KOPT-K1 (cell line): ENCODE data around the gene WFDC2.
"Not testable (repeated sequence)": the region's sequence is repeated elsewhere in the genome, so short reads cannot be mapped to it uniquely, and the experiment has no call there.

Experiments
- H3K27ac ChIP-seq: fragments of 200-600 bp; sonication (generic); 2 replicates; pipeline ENCODE4 v1.5.1; 2016; ENCODE audit warnings: antibody characterized with exemption, mild to moderate bottlenecking, low read depth, low read length; ENCODE audit not compliant: poor library complexity, severe bottlenecking
- H3K36me3 ChIP-seq: fragments of 200-600 bp; sonication (generic); 2 replicates; pipeline ENCODE4 v1.5.1; 2017; ENCODE audit warnings: antibody characterized with exemption, mild to moderate bottlenecking, low read length, moderate library complexity; ENCODE audit not compliant: insufficient read depth
- H3K9me3 ChIP-seq: fragments of 200-600 bp; sonication (generic); 2 replicates; pipeline ENCODE4 v1.5.1; 2017; ENCODE audit warnings: antibody characterized with exemption, low read length, mild to moderate bottlenecking; ENCODE audit not compliant: insufficient read depth, poor library complexity, severe bottlenecking

The WFDC2 gene

GRCh38 chr20:45467172-45467571 is 2.4 kb upstream of the WFDC2 start:
- Histone ChIP-seq H3K27ac (no peak overlapping the region), H3K36me3 (no peaks in the 10 kb centered on the region)

GRCh38 chr20:45467861-45468260 is 1.7 kb upstream of the WFDC2 start:
- no peaks in the 10 kb centered on the region for H3K9me3 ChIP-seq
- H3K36me3 ChIP-seq, result no peaks in the 10 kb centered on the region
- H3K27ac ChIP-seq, result no peak overlapping the region

More at GRCh38 chr20:45467172-45467571, 2.4 kb upstream of the WFDC2 start:
- no peaks in the 10 kb centered on the region for H3K9me3 ChIP-seq

GRCh38 chr20:45470262-45470931 is 844 bp downstream of the WFDC2 start:
- no peak overlapping the region for H3K27ac ChIP-seq
- H3K36me3 ChIP-seq, result no peaks in the 10 kb centered on the region
- no peaks in the 10 kb centered on the region for H3K9me3 ChIP-seq

DNA sequence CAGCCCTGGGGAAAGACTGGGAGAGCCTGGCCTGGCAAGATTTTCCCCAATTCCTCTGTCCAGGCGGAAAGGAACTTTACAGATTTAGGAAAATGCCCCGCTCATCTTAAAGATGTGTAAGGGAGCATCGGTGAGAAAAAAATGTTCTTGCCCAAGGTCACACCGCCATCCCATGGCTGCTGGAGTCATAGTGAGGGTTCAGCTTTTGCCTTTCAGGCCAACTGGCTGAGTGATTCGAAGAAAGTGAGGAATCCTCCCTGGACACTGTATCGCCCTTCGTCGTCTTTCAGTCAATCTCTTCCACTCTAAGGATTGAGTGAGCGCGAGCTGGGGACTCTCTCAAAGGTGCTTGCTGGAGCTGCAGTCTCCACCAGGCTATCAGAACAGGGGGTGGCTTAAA is 1.4 kb downstream of the WFDC2 start:
- Histone ChIP-seq H3K36me3 (no peaks in the 10 kb centered on the region), H3K27ac (no peak overlapping the region), H3K9me3 (no peaks in the 10 kb centered on the region)

DNA sequence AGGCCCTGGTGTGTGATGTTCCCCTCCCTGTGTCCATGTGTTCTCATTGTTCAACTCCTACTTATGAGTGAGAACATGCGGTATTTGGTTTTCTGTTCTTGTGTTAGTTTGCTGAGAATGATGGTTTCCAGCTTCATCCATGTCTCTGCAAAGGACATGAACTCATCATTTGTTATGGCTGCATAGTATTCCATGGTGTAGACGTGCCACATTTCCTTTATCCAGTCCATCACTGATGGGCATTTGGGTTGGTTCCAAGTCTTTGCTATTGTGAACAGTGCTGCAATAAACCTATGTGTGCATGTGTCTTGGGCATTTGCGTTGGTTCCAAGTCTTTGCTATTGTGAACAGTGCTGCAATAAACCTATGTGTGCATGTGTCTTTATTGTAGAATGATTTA is 2.7 kb downstream of the WFDC2 start:
- not testable (repeated sequence) for H3K9me3 ChIP-seq, H3K27ac ChIP-seq, H3K36me3 ChIP-seq

DNA sequence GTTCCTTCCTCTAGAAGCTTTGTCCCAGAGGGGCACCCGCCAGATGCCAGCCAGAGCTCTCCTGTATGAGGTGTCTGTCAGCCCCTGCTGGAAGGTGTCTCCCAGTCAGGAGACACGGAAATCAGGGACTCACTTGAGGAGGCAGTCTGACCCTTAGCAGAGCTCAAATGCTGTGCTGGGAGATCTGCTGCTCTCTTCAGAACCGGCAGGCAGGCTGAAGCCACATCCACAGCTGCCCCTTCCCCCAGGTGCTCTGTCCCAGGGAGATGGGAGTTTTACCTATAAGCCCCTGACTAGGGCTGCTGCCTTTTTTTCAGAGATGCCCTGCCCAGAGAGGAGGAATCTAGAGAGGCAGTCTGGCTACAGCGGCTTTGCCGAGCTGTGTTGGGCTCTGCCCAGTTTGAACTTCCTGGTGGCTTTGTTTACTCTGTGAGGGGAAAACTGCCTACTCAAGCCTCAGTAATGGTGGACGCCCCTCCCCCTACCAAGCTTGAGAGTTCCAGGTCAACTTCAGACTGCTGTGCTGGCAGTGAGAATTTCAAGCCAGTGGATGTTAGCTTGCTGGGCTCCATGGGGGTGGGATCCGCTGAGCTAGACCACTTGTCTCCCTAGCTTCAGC is 8.1 kb downstream of the WFDC2 start:
- H3K27ac ChIP-seq, H3K9me3 ChIP-seq, H3K36me3 ChIP-seq: not testable (repeated sequence)

DNA sequence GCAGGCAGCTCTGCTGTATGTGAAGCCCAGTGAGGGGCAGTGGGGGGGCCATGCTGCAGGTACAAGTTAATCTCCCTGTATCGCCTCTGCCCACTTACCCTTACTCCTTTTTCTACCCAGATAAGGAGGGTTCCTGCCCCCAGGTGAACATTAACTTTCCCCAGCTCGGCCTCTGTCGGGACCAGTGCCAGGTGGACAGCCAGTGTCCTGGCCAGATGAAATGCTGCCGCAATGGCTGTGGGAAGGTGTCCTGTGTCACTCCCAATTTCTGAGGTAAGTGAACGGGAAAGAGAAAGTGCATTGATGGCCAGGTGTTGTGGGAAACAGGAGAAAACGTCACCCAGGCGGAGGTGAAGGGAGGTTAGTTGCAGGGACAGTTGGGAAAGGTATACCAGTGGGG is 10.3 kb downstream of the WFDC2 start:
- H3K27ac ChIP-seq, result no peak overlapping the region
- H3K9me3 ChIP-seq, result no peaks in the 10 kb centered on the region
- H3K36me3 ChIP-seq, result no peaks in the 10 kb centered on the region

GRCh38 chr20:45484676-45485075 is 15.1 kb downstream of the WFDC2 start:
- H3K36me3 ChIP-seq, result no peaks in the 10 kb centered on the region
- H3K27ac ChIP-seq, result no peak overlapping the region
- H3K9me3 ChIP-seq, result no peaks in the 10 kb centered on the region

DNA sequence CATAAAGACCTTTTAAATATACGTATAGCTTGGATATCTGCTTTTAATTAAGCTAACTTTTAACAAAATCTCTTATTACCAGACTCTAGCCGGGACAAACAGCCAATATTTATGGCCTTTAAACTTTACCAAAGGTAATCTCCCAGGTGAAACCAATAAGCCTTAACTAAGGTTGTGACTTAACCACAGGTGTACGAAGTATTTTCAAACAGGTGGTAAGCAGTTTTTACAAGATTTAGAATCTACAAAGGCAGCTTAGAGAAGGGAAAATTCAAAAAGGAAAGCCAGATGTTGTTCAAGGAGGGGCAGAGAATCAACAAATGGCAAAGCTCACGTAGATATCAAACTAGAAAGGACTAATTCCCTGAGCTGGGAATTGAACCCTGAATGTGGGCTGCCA is 15.8 kb downstream of the WFDC2 start:
- no peaks in the 10 kb centered on the region for H3K36me3 ChIP-seq
- no peaks in the 10 kb centered on the region for H3K9me3 ChIP-seq
- H3K27ac ChIP-seq, result no peak overlapping the region

DNA sequence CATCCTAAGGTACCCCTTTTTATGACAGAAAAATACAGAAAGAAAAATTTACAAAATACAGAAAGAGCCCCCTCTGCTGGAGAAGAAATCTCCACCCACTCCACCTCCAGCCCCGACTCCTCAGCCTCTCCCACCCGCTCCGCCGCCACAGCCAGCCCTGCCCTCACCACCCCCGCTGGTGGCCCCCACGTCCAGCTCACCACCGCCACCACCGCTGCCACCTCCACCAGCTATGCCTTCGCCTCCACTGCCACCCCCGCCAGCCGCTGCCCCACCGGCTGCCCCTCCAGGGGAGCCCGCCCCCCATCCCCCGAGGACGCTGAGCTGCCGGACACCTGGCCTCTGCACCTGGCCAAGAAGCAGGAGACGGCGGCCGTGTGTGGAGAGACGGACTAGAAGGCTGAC is 17.7 kb downstream of the WFDC2 start:
- Histone ChIP-seq H3K36me3 (no peaks in the 10 kb centered on the region), H3K9me3 (no peaks in the 10 kb centered on the region), H3K27ac (no peak overlapping the region)

DNA sequence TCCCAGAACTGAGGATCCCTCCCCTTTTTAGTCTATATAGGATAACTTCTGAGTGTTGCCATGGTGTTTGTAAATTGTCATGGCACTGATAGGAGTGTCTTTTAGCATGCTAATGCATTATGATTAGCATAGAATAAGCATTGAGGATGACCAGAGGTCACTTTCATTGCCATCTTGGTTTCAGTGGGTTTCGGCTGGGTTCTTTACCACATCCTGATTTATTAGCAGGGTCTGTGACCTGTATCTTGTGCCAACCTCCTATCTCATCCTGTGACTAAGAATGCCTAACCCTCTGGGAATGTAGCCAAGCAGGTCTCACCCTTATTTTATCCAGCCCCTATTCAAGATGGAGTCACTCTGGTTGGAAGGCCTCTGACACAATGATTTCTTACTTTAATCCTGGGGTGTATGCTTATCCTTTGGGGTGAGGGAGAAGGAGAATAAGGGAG is 19.6 kb downstream of the WFDC2 start:
- no peaks in the 10 kb centered on the region for H3K9me3 ChIP-seq
- H3K27ac ChIP-seq, result no peak overlapping the region
- no peaks in the 10 kb centered on the region for H3K36me3 ChIP-seq

- H3K36me3 ChIP-seq, result no peaks in the 10 kb centered on the region
- no peak overlapping the region for H3K27ac ChIP-seq
- no peaks in the 10 kb centered on the region for H3K9me3 ChIP-seq
These were observed 26.0 kb downstream of the WFDC2 start for GRCh38 chr20:45495501-45495941.

GRCh38 chr20:45496166-45496565 is 26.6 kb downstream of the WFDC2 start:
- Histone ChIP-seq H3K27ac (no peak overlapping the region), H3K36me3 (no peaks in the 10 kb centered on the region), H3K9me3 (no peaks in the 10 kb centered on the region)

DNA sequence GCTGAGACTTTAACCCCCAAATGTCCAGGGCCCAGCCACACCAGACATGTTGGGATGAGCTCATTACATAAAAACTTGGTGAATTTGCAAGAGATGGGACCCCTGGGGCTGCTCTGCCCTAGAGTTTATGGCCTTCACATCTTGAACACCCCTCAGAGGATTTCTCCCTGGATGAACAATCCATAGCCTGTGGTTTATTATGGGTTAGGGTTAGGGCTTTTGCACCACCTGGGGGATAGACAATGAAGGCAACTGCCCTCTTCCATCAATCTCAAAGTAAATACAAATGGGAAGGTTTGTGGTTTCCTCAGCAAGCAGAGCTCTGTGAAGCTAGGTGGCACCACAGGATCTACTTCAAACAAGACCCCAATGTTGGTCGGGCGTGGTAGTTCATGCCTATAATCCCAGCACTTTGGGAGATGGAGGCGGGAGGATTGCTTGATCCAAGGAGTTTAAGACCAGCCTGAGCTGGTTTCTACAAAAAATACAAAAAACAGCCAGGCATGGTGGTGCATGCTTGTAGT is 28.5 kb downstream of the WFDC2 start:
- Histone ChIP-seq H3K9me3 (no peaks in the 10 kb centered on the region), H3K27ac (no peak overlapping the region)

GRCh38 chr20:45500022-45500421 is 30.5 kb downstream of the WFDC2 start:
- no peaks in the 10 kb centered on the region for H3K9me3 ChIP-seq

More for the DNA sequence above, 28.5 kb downstream of the WFDC2 start:
- no peaks in the 10 kb centered on the region for H3K36me3 ChIP-seq

DNA sequence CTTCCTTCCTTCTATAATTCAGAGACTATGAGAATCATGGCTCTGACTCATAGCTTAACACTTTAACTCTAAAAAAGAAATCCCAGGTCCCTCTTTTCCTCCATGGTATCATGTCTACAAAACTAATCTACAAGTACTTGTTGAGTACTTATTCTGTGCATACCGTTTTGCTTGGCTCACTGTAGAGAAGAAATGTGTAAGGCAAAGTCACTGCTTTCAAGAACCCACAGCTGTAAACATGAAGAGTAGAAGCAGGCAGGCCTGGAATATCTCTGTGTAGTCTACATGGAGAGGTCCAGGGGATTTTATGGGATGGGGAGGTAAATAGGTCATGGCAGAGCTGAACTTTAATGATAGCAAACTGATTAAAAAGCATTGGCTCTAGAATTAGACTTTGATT is 32.0 kb downstream of the WFDC2 start:
- Histone ChIP-seq H3K27ac (no peak overlapping the region), H3K9me3 (no peaks in the 10 kb centered on the region), H3K36me3 (no peaks in the 10 kb centered on the region)

More at GRCh38 chr20:45500022-45500421, 30.5 kb downstream of the WFDC2 start:
- Histone ChIP-seq H3K27ac (no peak overlapping the region), H3K36me3 (no peaks in the 10 kb centered on the region)
